GM19099 (cell line): ENCODE measurements around the gene TMPRSS6.

Experiments
- POLR2A ChIP-seq: IDR thresholded peaks from 3 replicates; pipeline ENCODE4 v1.6.1; 2011; ENCODE audit warnings: low read depth; ENCODE audit not compliant: insufficient read length; ENCODE audit errors: extremely low read depth

Gene TMPRSS6

DNA sequence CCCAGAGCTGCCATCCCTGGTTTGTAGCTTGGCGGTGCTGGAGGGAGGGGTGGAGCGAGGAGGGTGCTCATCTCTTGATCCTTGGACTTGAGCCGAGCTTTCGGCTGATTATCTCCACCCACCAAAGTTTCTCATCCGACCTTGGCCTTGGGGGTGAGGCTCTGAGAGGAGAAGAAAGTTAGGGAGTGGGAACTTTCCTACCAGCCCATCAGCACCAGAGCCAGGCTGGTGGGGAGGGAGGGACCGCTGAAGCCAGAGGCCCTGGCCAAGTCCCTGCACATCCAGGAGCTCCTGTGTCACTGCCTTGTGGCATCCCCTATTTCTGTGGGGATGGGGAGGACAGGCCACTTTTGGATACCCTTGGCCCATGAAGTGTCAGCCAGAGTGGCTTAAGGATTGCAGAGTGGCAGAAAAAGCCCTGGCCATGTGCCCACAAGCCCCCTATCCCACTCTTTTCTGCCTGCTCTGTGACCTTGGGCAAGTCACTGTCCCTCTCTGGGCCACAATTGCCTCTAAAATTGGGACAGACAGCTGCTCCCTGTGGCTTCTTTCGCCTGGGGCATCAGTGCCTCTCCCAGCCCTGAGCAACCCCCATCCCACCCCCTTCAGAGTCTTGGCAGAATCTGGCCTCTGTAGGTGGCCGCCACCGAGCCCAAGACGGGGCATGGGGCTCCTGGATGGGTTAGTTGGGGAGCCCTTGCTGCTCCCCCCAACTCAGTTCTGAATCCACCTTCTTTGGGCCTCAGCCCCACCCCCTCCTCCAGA lies 47.7 kb downstream of the TMPRSS6 start:
- no peak for TF ChIP-seq POLR2A

DNA sequence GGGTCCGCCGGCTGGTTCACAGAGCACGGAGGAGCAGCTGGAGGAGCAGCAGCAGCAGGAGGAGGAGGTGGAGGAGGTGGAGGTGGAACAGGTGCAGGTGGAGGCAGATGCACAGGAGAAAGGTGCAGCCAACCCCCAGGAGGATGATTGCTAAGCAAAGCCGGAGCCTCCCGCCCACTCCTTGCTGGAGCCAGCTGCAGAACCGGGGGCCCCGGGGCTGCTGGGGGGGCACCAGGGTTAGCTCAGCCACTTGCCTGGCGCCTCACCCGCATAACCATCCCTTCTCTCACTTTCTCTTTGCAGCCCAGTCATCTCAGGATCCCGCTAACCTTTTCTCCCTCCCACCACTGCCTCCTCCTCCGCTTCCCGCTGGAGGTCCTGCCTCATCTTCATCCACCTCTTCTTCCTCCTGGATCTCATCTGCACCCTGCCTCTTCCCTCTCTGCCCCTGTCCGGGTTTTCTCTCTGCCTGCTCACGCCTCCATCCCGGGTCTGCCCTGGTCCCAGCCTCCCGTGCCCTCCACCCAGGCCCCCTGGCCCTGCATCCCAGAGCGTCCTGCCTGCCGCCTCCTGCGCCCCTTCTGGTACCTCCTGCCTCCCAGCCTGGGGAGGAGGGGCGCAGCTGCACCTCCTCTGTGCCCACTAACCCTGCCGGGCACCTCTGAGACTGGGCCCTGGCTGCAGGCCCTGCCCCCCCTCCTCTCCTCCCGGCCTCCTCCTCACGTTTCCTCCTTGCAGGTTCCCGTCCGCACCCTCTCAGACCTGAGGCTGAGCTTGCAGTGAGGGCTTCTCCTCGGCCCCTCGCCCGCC lies 48.5 kb downstream of the TMPRSS6 start:
- TF ChIP-seq POLR2A, result no peak

DNA sequence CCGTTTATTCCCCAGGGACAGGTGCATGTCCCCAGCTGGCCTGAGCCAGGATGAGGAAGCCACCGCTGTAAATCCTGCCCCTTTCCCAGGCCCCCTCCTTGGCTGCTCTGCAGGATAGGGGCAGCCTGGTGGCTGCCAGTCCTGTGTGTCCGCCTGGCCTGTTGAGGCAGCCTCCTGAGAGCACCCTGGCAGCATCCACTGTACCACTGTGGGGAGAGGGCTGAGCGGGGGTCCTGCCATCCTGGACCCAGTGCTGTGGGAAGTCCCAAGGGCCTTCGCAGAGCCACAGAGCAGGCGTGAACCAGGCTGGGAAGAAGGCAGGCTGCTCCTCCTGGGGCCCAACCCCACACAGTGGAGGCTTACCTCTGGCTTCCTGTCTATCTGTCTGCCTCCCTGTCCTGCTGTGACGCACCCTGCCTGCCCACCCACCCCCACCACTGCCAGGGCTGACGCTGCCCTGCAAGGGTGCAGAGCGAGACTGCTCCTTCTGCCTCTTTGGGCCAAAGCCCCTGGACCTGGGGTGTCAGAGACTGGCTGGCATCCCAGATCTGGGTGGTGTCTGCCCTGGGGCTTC lies 49.5 kb downstream of the TMPRSS6 start:
- no peak for TF ChIP-seq POLR2A

DNA sequence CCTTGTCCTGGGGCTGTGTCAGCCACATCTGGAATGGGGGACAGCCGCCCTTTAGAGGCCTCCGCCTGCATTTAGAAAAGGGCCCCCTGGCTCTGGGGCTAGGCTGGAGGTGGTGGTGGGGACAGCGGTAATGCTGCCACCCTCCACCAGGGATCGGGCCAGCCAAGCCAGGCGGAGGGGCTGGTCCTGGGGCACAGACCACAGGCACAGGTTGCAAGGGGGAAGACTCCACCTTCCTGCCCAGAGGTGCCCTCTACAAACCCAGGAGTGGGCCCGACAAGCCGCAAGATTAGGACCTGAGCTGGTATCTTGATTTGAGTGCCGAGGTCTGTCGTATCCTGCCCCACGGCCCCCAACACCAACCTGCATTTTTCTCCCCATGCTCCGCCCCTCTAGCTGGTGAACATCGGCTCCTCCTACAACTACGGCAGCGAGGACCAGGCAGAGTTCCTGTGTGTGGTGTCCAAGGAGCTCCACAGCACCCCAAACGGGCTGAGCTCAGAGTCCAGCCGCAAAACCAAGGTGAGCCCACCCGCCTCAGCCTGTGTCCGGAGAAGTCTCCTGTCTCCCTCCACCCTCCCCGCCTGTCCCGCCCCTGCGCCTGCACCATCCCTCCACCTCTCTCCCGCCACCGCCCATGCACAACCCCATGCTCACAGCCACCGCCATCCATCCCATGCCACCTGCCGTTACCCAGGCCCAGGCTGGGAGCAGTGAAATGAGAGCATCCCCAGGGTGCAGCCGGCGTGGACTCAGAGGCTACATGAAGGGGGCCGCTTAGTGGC lies 50.4 kb downstream of the TMPRSS6 start:
- TF ChIP-seq POLR2A, result no peak

DNA sequence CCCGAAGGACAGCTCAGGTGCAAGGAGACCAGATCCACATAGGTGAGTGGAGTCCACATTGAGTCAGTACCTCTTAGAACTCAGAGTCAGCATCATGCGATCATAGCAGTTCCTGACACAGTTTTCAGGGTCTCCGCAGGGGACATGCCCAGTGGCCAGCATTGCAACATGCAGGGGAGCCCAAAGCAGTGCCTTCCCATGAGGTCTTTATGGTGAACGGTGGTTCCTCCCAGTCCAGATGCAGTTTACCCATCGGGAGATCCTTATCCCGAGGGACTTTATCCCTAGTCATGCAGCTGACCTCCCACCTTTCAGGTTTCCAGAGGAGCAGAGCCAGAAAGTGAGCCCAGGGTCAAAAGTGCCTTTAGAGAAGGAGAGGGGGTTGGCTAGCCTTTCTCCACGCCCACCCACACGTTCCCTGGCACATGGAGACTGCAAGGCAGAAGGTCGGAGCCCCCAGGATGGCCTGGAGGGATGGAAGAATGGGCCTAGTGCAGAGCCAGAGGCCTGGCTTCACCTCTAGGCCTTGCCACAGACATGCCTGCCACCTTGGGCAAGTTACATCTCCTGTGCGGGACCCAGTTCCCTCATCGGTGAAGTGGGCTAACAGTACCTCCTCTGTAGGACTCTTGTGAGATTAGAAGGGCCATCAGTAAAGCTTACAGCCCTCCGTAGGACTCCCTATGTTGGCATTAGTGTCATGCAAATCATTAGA lies 51.6 kb downstream of the TMPRSS6 start:
- TF ChIP-seq POLR2A, result no peak

DNA sequence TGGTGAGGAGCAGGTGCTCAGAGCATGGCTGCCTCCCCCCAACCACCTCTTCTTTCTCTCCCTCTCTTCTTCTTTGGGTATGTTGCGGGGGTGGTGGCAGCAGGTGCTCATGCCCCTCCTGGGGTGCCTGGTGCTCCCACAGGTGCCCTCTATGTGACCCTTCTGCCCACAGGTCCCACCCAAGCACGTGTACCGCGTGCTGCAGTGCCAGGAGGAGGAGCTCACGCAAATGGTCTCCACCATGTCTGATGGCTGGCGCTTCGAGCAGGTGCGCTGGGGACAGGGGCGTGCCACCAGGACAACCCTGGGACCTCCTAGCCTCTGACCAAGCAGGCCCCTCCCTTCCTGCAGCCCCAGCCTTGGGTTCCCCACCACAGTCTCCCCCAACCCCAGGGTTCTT lies 52.3 kb downstream of the TMPRSS6 start:
- TF ChIP-seq POLR2A, result no peak

DNA sequence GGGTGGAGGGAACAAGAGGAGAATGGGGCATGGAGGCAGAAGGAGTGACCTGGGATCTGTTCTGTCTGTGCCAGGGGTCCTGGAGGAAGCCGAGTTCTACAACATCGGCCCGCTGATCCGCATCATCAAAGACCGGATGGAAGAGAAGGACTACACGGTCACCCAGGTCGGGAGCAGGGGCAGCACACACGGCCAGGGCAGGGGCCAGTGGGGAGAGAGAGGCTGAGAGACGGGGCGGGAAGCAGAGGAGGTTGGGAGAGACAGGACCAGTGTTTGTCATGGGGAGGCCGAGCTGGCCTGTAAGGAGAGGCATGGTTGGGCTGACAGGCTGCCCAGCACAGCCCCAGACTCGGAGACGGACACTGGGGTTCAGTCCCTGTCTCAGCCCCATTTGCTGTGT lies 53.3 kb downstream of the TMPRSS6 start:
- TF ChIP-seq POLR2A, result no peak

DNA sequence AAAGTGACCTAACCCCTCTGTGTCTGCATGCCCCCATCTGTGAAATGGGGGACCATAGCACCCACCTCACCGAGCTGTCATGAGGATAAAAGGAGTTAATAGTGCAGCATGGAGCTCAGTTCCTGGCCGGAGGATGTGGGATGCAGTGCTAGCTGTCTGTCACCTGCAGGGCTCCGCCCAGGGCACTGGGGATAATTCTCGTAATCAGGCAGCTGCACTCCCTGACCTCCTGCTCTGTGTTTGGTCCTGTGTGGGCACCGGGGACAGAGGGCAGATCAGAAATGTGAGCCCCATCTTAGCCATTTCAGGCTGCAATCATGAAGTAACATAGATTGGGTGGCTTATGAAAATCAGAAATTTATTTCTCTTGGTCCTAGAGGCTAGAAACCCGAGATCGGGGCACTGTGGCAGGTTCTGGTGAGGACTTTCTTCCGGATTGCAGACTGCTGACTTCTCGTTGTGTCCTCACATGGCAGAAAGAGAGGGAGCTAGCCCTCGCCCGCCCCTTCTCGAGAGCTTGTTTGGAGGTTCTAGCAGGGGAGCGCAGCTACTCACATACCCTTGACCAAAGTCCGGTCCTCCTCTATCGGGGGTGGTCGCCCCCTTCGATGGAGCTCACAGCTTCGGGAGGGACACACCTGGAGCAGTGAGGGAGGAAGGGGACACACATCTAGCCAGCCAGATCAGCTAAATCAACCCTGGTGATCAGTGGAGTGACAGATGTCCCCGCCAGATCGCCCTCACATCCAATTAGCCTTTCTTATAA lies 54.7 kb downstream of the TMPRSS6 start:
- TF ChIP-seq POLR2A, result no peak

DNA sequence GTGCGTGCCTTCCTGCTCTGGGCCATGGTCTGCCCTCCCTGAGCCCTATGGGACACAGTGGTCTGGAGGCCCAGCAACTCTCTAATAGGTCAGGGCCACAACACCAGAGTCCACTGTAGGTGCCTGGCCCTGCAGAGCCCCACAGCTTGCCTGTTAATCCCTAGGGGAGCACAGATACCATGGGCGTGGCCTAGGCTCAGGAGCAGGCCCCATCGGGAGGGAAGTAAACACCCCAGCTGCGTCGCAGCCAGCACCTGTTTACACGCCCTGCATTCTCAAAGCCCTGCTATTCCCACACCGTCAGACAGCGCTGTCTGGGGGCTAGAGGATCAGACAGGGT lies 55.5 kb downstream of the TMPRSS6 start:
- TF ChIP-seq POLR2A, result no peak

DNA sequence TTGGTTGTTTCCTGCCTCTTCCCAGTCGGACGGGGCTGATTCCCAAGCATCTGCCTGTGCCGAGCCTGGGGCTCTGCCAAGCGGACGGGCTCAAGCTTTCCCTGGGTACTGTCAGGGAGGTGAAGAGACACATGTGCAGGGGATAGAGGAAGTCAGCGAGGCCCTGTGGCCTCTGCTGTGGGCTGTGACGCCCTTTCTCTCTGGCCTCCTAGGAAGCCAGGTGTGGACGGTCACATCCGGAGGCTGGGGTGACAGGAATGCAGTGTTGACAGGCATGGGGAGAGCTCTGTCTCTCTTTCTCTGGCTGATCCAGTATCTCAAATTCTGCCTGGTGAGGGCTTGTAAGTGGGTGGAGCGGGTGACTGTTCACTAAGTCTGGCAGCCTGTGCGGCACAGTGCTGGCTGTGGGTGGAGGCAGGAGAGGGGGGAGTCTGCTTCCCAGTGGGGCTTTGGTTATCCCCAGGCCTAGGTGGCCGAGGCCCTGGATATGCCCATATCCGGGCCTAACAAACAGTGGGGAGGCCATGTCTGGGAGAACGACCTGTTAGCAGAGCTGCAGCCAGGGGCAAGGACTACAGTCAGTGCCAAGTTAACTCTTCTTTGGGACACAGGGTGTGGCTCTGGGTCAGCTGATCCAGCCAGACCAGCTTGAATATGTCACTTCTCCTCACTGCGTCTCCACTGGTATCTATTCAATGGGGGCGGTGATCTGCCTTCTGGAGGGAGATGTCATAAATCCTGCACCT lies 56.0 kb downstream of the TMPRSS6 start:
- no peak for TF ChIP-seq POLR2A

DNA sequence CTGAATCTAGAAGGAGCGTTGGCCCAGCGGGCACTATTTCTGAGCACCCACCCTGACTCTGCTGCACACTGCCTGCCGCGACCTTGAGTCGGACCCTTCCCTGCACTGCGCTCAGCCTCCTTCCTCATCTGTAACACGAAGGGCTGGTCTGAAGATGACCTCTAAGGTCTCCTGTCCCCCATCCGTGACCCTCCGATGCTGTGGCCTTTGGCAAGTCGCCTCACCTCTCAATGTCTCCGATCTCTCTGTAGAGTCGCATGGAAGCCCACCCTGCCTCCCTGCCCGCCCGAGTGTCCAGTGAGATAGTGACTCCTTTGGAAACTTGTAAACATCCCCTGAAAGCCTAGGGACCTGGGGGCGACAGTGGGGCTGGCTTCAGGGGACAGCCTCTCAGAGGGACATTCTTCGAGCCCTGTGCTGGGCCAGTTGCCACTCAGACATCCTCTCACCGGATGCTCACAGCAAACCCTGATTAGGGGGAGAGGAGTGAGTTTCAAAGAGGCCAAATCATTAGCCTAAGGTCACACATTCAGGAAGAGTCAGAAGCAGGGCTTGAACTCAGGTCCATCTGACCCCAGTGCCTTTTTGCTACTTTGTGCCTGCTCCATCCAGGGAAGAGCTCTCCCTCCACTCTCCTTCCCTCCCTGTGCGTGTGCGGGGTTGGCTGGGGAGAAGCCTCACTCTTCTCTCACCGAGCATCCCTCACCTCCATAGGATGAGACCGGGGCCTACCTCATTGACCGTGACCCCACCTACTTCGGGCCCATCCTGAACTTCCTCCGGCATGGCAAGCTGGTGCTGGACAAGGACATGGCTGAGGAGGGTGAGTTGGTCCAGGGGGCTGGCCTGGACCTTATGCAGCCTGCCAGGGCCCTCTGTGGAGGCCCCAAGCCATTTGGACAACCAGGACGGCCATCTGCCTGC lies 56.9 kb downstream of the TMPRSS6 start:
- no peak for TF ChIP-seq POLR2A
